OCI-LY1 (cell line): ENCODE results near the gene PITPNM3.

Experiments
- H2AFZ ChIP-seq: fragments of 200-600 bp; sonication (generic), shearing (Covaris generic); 2 replicates; pipeline ENCODE4 v1.6.0; 2014; ENCODE audit warnings: antibody characterized with exemption, mild to moderate bottlenecking, low read length
- H3F3A ChIP-seq: fragments of 200-600 bp; sonication (generic), shearing (Covaris generic); 2 replicates; pipeline ENCODE4 v1.6.0; 2014; ENCODE audit warnings: mild to moderate bottlenecking, antibody characterized with exemption, low read length, moderate library complexity; ENCODE audit not compliant: insufficient read depth
- H3K27ac ChIP-seq: fragments of 200-600 bp; sonication (generic); 2 replicates; pipeline ENCODE4 v1.5.1; 2014; ENCODE audit warnings: low read length, mixed run types, mild to moderate bottlenecking, low read depth; ENCODE audit not compliant: poor library complexity, severe bottlenecking
- H3K27me3 ChIP-seq: fragments of 200-600 bp; sonication (generic); 2 replicates; pipeline ENCODE4 v1.6.0; 2014; ENCODE audit warnings: antibody characterized with exemption, mild to moderate bottlenecking, low read length, moderate library complexity; ENCODE audit not compliant: insufficient read depth
- H3K36me3 ChIP-seq: fragments of 200-600 bp; sonication (generic); 2 replicates; pipeline ENCODE4 v1.6.1; 2014; ENCODE audit warnings: mild to moderate bottlenecking, antibody characterized with exemption, low read length, moderate library complexity, mixed read lengths; ENCODE audit not compliant: insufficient read depth
- H3K4me1 ChIP-seq: fragments of 200-600 bp; sonication (generic); 2 replicates; pipeline ENCODE4 v1.5.1; 2014; ENCODE audit warnings: mild to moderate bottlenecking, low read length, moderate library complexity; ENCODE audit not compliant: insufficient read depth, severe bottlenecking
- H3K4me2 ChIP-seq: fragments of 200-600 bp; sonication (generic), shearing (Covaris generic); 2 replicates; pipeline ENCODE4 v1.6.1; 2014; ENCODE audit warnings: low read length
- H3K4me3 ChIP-seq: fragments of 200-600 bp; sonication (generic); 2 replicates; pipeline ENCODE4 v1.5.1; 2014; ENCODE audit warnings: low read length, low read depth, mild to moderate bottlenecking, mixed read lengths; ENCODE audit not compliant: poor library complexity, severe bottlenecking
- H3K79me2 ChIP-seq: fragments of 200-600 bp; shearing (Covaris generic); 2 replicates; pipeline ENCODE4 v1.6.1; 2016; ENCODE audit warnings: mixed run types, low read length, mixed read lengths; ENCODE audit not compliant: insufficient read depth
- H3K9ac ChIP-seq: fragments of 200-600 bp; sonication (generic), shearing (Covaris generic); 2 replicates; pipeline ENCODE4 v1.6.1; 2014; ENCODE audit warnings: mild to moderate bottlenecking, low read length, mixed read lengths
- H3K9me2 ChIP-seq: fragments of 200-600 bp; sonication (generic), shearing (Covaris generic); 2 replicates; pipeline ENCODE4 v1.6.1; 2014; ENCODE audit warnings: low read depth, mild to moderate bottlenecking, low read length, mixed read lengths
- H3K9me3 ChIP-seq: fragments of 200-600 bp; shearing (Covaris generic); 2 replicates; pipeline ENCODE4 v1.6.1; 2014; ENCODE audit warnings: low read length, mixed read lengths
- H4K20me1 ChIP-seq: fragments of 200-600 bp; sonication (generic), shearing (Covaris generic); 2 replicates; pipeline ENCODE4 v1.6.0; 2016; ENCODE audit warnings: mild to moderate bottlenecking, low read length; ENCODE audit not compliant: insufficient read depth
- CTCF ChIP-seq: fragments of 200-600 bp; sonication (generic), shearing (Covaris generic); IDR thresholded peaks from 2 replicates; pipeline ENCODE4 v1.5.1; 2017; ENCODE audit warnings: mild to moderate bottlenecking, antibody characterized with exemption, low read length, moderate library complexity, mixed read lengths
- EZH2 ChIP-seq: fragments of 200-600 bp; sonication (generic), shearing (Covaris generic); IDR thresholded peaks from 2 replicates; pipeline ENCODE4 v1.8.0; 2017; ENCODE audit warnings: borderline replicate concordance, mixed run types, mild to moderate bottlenecking, antibody characterized with exemption, low read length, moderate library complexity, mixed read lengths

PITPNM3 gene

GRCh38 chr17:6592173-6592572 lies 35.8 kb upstream of the PITPNM3 start:
- TF ChIP-seq CTCF (no peak), EZH2 (no peak)
- H3K4me1 ChIP-seq, result no peaks in the 10 kb centered on the region
- H3K9me2 ChIP-seq, result no peaks in the 10 kb centered on the region
- H4K20me1 ChIP-seq, result no peaks in the 10 kb centered on the region
- H3K27ac ChIP-seq, result no peak overlapping the region
- H2AFZ ChIP-seq, result no peak overlapping the region
- no peak overlapping the region for H3K4me3 ChIP-seq
- no peaks in the 10 kb centered on the region for H3K9me3 ChIP-seq
- H3K9ac ChIP-seq, result no peak overlapping the region
- no peaks in the 10 kb centered on the region for H3K79me2 ChIP-seq
- no peaks in the 10 kb centered on the region for H3K27me3 ChIP-seq
- no peaks in the 10 kb centered on the region for H3F3A ChIP-seq
- H3K4me2 ChIP-seq, result no peak overlapping the region
- H3K36me3 ChIP-seq, result peaks cover 78% of the 10 kb centered on the region

- Histone ChIP-seq H3K9me2 (no peaks in the 10 kb centered on the region), H3K36me3 (peaks cover 76% of the 10 kb centered on the region), H3K79me2 (no peaks in the 10 kb centered on the region), H3K27ac (no peak overlapping the region), H2AFZ (no peak overlapping the region), H3K9ac (no peak overlapping the region), H3K4me1 (no peaks in the 10 kb centered on the region), H3K4me2 (no peak overlapping the region), H3K4me3 (no peak overlapping the region), H3F3A (no peaks in the 10 kb centered on the region), H4K20me1 (no peaks in the 10 kb centered on the region), H3K9me3 (no peaks in the 10 kb centered on the region), H3K27me3 (no peaks in the 10 kb centered on the region)
- TF ChIP-seq EZH2 (no peak), CTCF (no peak)
Observed at GRCh38 chr17:6591599-6592158, 35.3 kb upstream of the PITPNM3 start.

GRCh38 chr17:6589266-6589946 lies 33.1 kb upstream of the PITPNM3 start:
- Histone ChIP-seq H4K20me1 (no peaks in the 10 kb centered on the region), H3F3A (no peaks in the 10 kb centered on the region), H3K27ac (no peak overlapping the region), H3K4me2 (no peak overlapping the region), H3K27me3 (no peaks in the 10 kb centered on the region), H2AFZ (no peak overlapping the region), H3K36me3 (peaks cover 74% of the 10 kb centered on the region), H3K79me2 (no peaks in the 10 kb centered on the region), H3K9me2 (no peaks in the 10 kb centered on the region), H3K9ac (no peak overlapping the region), H3K4me3 (no peak overlapping the region), H3K4me1 (no peaks in the 10 kb centered on the region), H3K9me3 (no peaks in the 10 kb centered on the region)
- TF ChIP-seq EZH2, result no peak
- TF ChIP-seq CTCF, result no peak
